Thymus (tissue), 11 donors: ENCODE data around the gene KLF9. TPM values are rescaled to one million over a fixed set of nuclear protein-coding genes. Genes with fewer than 3 reads are reported as not detected.
A peak's percentile ranks its signal among the peaks of the same experiment; 100 is the strongest.
"Not testable (repeated sequence)": the region's sequence is repeated elsewhere in the genome, so short reads cannot be mapped to it uniquely, and the experiment has no call there.

ENCODE experiments used
- DNase-seq, 9 donors: peaks; one replicate each; pipeline ENCODE4 v3.0.0-alpha.2; 2013; ENCODE audit warnings: low spot score in 9 of 9, low read depth in 6 of 9, missing footprints in 1 of 9
- H3K27ac ChIP-seq, 2 donors: one replicate each; pipeline ENCODE4 v1.5.1; 2013; ENCODE audit warnings: control low read depth in 1 of 2, low read depth in 1 of 2, low read length in 1 of 2, mild to moderate bottlenecking in 1 of 2, moderate library complexity in 1 of 2
- H3K27me3 ChIP-seq, 2 donors: one replicate each; pipeline ENCODE4 v1.5.1; 2013; ENCODE audit warnings: low read length in 1 of 2; ENCODE audit not compliant: control insufficient read depth in 2 of 2, insufficient read depth in 1 of 2
- H3K36me3 ChIP-seq, 2 donors: one replicate each; pipeline ENCODE4 v1.5.1; 2013; ENCODE audit warnings: low read length in 1 of 2, mild to moderate bottlenecking in 1 of 2, moderate library complexity in 1 of 2; ENCODE audit not compliant: control insufficient read depth in 2 of 2, insufficient read depth in 2 of 2
- H3K4me1 ChIP-seq, 2 donors: one replicate each; pipeline ENCODE4 v1.5.1; 2013; ENCODE audit warnings: low read length in 2 of 2; ENCODE audit not compliant: control insufficient read depth in 2 of 2, insufficient read depth in 2 of 2
- H3K4me3 ChIP-seq, 2 donors: one replicate each; pipeline ENCODE4 v1.5.1; 2013; ENCODE audit warnings: low read length in 2 of 2, control low read depth in 1 of 2, mild to moderate bottlenecking in 1 of 2
- H3K9me3 ChIP-seq, 2 donors: one replicate each; pipeline ENCODE4 v1.5.1; 2013; ENCODE audit warnings: low read length in 1 of 2, mild to moderate bottlenecking in 1 of 2; ENCODE audit not compliant: control insufficient read depth in 2 of 2, insufficient read depth in 1 of 2
- WGBS: extraction: QIAGEN DNeasy Blood & Tissue Kit; methylation state at CpG from one replicate; pipeline ENCODE4 v1.1.7; 2013; 5-methylcytosine and 5-hydroxymethylcytosine counted together
- polyA plus RNA-seq: library from polyadenylated mRNA; stranded (reverse); fragments of 200-250 nt; gene quantifications from one replicate; pipeline ENCODE4 v1.2.3, GENCODE V29; 2013
- total RNA-seq: library from RNA; stranded (reverse); fragments of 120-200 nt; gene quantifications from one replicate; pipeline ENCODE4 v1.2.4, GENCODE V29; 2013
- donor health status: healthy.

KLF9 gene
- total and polyA plus RNA-seq, 2 donors, result 1.3 to 35.3 TPM

GRCh38 chr9:70402213-70402612 is 12.2 kb downstream of the KLF9 start:
- no peak overlapping the region for H3K4me3 ChIP-seq
- H3K4me1 ChIP-seq, result peaks cover 0 to 5% of the 10 kb centered on the region in 2 donors
- no peaks in the 10 kb centered on the region for H3K36me3 ChIP-seq
- no peak overlapping the region for H3K27ac ChIP-seq
- no peak for DNase-seq
- no peaks in the 10 kb centered on the region for H3K27me3 ChIP-seq
- H3K9me3 ChIP-seq, result no peaks in the 10 kb centered on the region
- 85% methylated on average over 1 of the region's 1 CpG for whole genome bisulfite sequencing

- not testable (repeated sequence) for H3K36me3 ChIP-seq, H3K4me1 ChIP-seq, DNase-seq, H3K27ac ChIP-seq, H3K4me3 ChIP-seq, H3K27me3 ChIP-seq, H3K9me3 ChIP-seq
- 99% methylated on average over 6 of the region's 6 CpGs for WGBS
Measured at GRCh38 chr9:70401241-70401640, 13.2 kb downstream of the KLF9 start.

GRCh38 chr9:70400107-70400892 is 14.2 kb downstream of the KLF9 start:
- no peaks in the 10 kb centered on the region for H3K27me3 ChIP-seq
- no peak overlapping the region for H3K4me3 ChIP-seq
- DNase-seq, result no peak
- no peak overlapping the region for H3K27ac ChIP-seq
- WGBS, result 96% methylated on average over 5 of the region's 5 CpGs
- H3K9me3 ChIP-seq, result no peaks in the 10 kb centered on the region
- no peaks in the 10 kb centered on the region for H3K36me3 ChIP-seq
- H3K4me1 ChIP-seq, result no peaks in the 10 kb centered on the region

- Histone ChIP-seq H3K4me3 (no peak overlapping the region), H3K9me3 (no peaks in the 10 kb centered on the region), H3K4me1 (no peaks in the 10 kb centered on the region), H3K36me3 (no peaks in the 10 kb centered on the region), H3K27me3 (no peaks in the 10 kb centered on the region), H3K27ac (no peak overlapping the region)
- no peak for DNase-seq
Measured at GRCh38 chr9:70399141-70399540, 15.3 kb downstream of the KLF9 start.

GRCh38 chr9:70398145-70398556 is 16.3 kb downstream of the KLF9 start:
- H3K4me1 ChIP-seq, result no peaks in the 10 kb centered on the region
- WGBS, result 21% methylated on average over 4 of the region's 4 CpGs
- no peak overlapping the region for H3K4me3 ChIP-seq

GRCh38 chr9:70395652-70396051 is 18.8 kb downstream of the KLF9 start:
- H3K9me3 ChIP-seq, result no peaks in the 10 kb centered on the region
- no peaks in the 10 kb centered on the region for H3K36me3 ChIP-seq
- no peak overlapping the region for H3K4me3 ChIP-seq
- H3K4me1 ChIP-seq, result no peaks in the 10 kb centered on the region
- WGBS, result 96% methylated on average over 6 of the region's 6 CpGs
- DNase-seq, result no peak
- no peak overlapping the region for H3K27ac ChIP-seq
- H3K27me3 ChIP-seq, result no peaks in the 10 kb centered on the region

More at GRCh38 chr9:70398145-70398556, 16.3 kb downstream of the KLF9 start:
- Histone ChIP-seq H3K27ac (peak overlapping the region in 1 of 2 donors; percentile 77), H3K36me3 (no peaks in the 10 kb centered on the region), H3K9me3 (no peaks in the 10 kb centered on the region), H3K27me3 (no peaks in the 10 kb centered on the region)
- DNase-seq, result peak in 2 of 9 donors; percentile 10 to 48

- Histone ChIP-seq H3K36me3 (no peaks in the 10 kb centered on the region), H3K4me1 (no peaks in the 10 kb centered on the region), H3K27me3 (no peaks in the 10 kb centered on the region), H3K4me3 (no peak overlapping the region), H3K9me3 (no peaks in the 10 kb centered on the region), H3K27ac (no peak overlapping the region)
- DNase-seq, result no peak
- 97% methylated on average over 3 of the region's 3 CpGs for WGBS
Measured at GRCh38 chr9:70392850-70393249, 21.6 kb downstream of the KLF9 start.

- H3K36me3 ChIP-seq, result no peaks in the 10 kb centered on the region
- DNase-seq, result no peak
- no peaks in the 10 kb centered on the region for H3K4me1 ChIP-seq
- 87% methylated on average over 2 of the region's 2 CpGs for WGBS
- no peak overlapping the region for H3K4me3 ChIP-seq
- H3K9me3 ChIP-seq, result no peaks in the 10 kb centered on the region
- H3K27ac ChIP-seq, result no peak overlapping the region
- no peaks in the 10 kb centered on the region for H3K27me3 ChIP-seq
Measured at GRCh38 chr9:70392189-70392588, 22.3 kb downstream of the KLF9 start.

- no peaks in the 10 kb centered on the region for H3K4me1 ChIP-seq
- DNase-seq, result no peak
Measured at GRCh38 chr9:70390933-70391341, 23.5 kb downstream of the KLF9 start.

More at GRCh38 chr9:70390933-70391341, 23.5 kb downstream of the KLF9 start:
- Histone ChIP-seq H3K27me3 (no peaks in the 10 kb centered on the region), H3K36me3 (no peaks in the 10 kb centered on the region), H3K4me3 (no peak overlapping the region), H3K27ac (no peak overlapping the region), H3K9me3 (no peaks in the 10 kb centered on the region)
- 87% methylated on average over 2 of the region's 2 CpGs for WGBS
